GM20000 (cell line): ENCODE data around the gene MEIS2.

Experiments used
- DNase-seq: peaks from one replicate; pipeline ENCODE4 v3.0.0; 2012; ENCODE audit warnings: low spot score
- CTCF ChIP-seq: IDR thresholded peaks from 2 replicates; pipeline ENCODE4 v1.5.1; 2012; ENCODE audit warnings: mild to moderate bottlenecking, control low read depth; ENCODE audit errors: extremely low read depth, missing control alignments

The MEIS2 gene

GRCh38 chr15:37031198-37031597 lies 69.2 kb downstream of the MEIS2 start:
- DNase-seq, result no peak
- TF ChIP-seq CTCF, result no peak

- no peak for TF ChIP-seq CTCF
- no peak for DNase-seq
Measured at GRCh38 chr15:37028625-37029296, 71.6 kb downstream of the MEIS2 start.

- no peak for DNase-seq
Measured at GRCh38 chr15:37020852-37021251, 79.5 kb downstream of the MEIS2 start.

GRCh38 chr15:37019479-37020433 lies 80.6 kb downstream of the MEIS2 start:
- no peak for TF ChIP-seq CTCF
- no peak for DNase-seq

More at GRCh38 chr15:37020852-37021251, 79.5 kb downstream of the MEIS2 start:
- no peak for TF ChIP-seq CTCF

GRCh38 chr15:37017031-37017625 lies 83.2 kb downstream of the MEIS2 start:
- TF ChIP-seq CTCF, result no peak

GRCh38 chr15:37016231-37016630 lies 84.1 kb downstream of the MEIS2 start:
- DNase-seq, result no peak
- no peak for TF ChIP-seq CTCF

More at GRCh38 chr15:37017031-37017625, 83.2 kb downstream of the MEIS2 start:
- no peak for DNase-seq

GRCh38 chr15:37015451-37015850 lies 84.9 kb downstream of the MEIS2 start:
- no peak for DNase-seq
- no peak for TF ChIP-seq CTCF
